Endothelial cell of umbilical vein (primary cell): ENCODE results near the gene ERLIN1.

Experiments used
- EZH2 ChIP-seq: IDR thresholded peaks from 2 replicates; pipeline ENCODE4 v1.6.1; 2012; ENCODE audit warnings: borderline replicate concordance, low read depth, mild to moderate bottlenecking, moderate library complexity, low read length, inconsistent platforms; ENCODE audit not compliant: severe bottlenecking
- GATA2 ChIP-seq: IDR thresholded peaks from 2 replicates; pipeline ENCODE4 v1.7.0; 2011; ENCODE audit warnings: low read depth, mild to moderate bottlenecking, moderate library complexity, mixed read lengths, low read length; ENCODE audit not compliant: insufficient read length, insufficient read depth
- JUN ChIP-seq: IDR thresholded peaks from 2 replicates; pipeline ENCODE4 v1.6.1; 2011; ENCODE audit warnings: borderline replicate concordance, low read depth; ENCODE audit not compliant: insufficient read length, insufficient read depth
- MYC ChIP-seq: IDR thresholded peaks from one replicate; pipeline ENCODE4 v1.6.1; 2011; ENCODE audit warnings: mild to moderate bottlenecking, low read depth, low read length
- POLR2A ChIP-seq: IDR thresholded peaks from 2 replicates; pipeline ENCODE4 v1.6.1; 2012; ENCODE audit warnings: low read depth, mild to moderate bottlenecking, control low read depth, low read length
- POLR2AphosphoS5 ChIP-seq: IDR thresholded peaks from 2 replicates; pipeline ENCODE4 v1.6.1; 2012; ENCODE audit warnings: low read depth, mild to moderate bottlenecking, control low read depth, low read length, moderate library complexity; ENCODE audit not compliant: insufficient read depth
- TF ChIP-seq, protein P1 (sequence below), 2 donors: IDR thresholded peaks; 1 replicate in 1 of 2; 2 replicates in 1 of 2; pipeline ENCODE4 v1.5.1; 2011; ENCODE audit warnings: low read length in 2 of 2, mild to moderate bottlenecking in 2 of 2, moderate library complexity in 2 of 2, control low read depth in 1 of 2, inconsistent platforms in 1 of 2, low read depth in 1 of 2; ENCODE audit not compliant: insufficient read depth in 1 of 2; ENCODE audit errors: extremely low read depth in 1 of 2
- TF ChIP-seq, protein P2 (sequence below): IDR thresholded peaks from 2 replicates; pipeline ENCODE4 v1.6.1; 2011; ENCODE audit not compliant: insufficient read depth, insufficient read length

DNA sequence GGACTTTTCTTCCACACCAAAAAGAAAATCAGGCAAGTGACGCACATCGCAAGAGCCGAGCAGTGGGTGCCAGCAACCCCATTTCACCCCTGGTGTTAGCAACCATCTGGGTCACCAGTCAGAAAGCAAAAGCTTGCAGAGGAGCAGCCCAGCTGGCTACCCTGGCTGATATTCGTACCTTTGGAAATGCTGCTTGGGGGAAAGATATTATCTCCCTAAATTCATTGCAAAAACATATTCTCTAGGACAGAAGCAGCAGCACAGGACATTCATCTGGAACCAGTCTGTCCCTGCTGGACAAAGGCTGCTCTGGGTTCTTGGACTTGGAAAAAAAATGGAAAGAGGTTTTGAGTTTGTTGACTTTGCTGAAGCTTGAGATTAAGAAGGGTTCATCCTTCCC lies 45.8 kb downstream of the ERLIN1 start:
- no peak for TF ChIP-seq EZH2
- TF ChIP-seq, protein P1, sequence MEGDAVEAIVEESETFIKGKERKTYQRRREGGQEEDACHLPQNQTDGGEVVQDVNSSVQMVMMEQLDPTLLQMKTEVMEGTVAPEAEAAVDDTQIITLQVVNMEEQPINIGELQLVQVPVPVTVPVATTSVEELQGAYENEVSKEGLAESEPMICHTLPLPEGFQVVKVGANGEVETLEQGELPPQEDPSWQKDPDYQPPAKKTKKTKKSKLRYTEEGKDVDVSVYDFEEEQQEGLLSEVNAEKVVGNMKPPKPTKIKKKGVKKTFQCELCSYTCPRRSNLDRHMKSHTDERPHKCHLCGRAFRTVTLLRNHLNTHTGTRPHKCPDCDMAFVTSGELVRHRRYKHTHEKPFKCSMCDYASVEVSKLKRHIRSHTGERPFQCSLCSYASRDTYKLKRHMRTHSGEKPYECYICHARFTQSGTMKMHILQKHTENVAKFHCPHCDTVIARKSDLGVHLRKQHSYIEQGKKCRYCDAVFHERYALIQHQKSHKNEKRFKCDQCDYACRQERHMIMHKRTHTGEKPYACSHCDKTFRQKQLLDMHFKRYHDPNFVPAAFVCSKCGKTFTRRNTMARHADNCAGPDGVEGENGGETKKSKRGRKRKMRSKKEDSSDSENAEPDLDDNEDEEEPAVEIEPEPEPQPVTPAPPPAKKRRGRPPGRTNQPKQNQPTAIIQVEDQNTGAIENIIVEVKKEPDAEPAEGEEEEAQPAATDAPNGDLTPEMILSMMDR (IDR thresholded peaks at IDR 0.05; ENCODE audit: extremely low read depth in 1 of 2, insufficient read depth in 1 of 2, low read depth in 1 of 2, low read length in 2 of 2): no peak
- TF ChIP-seq JUN: no peak
- TF ChIP-seq POLR2AphosphoS5: no peak
- TF ChIP-seq, protein P2, sequence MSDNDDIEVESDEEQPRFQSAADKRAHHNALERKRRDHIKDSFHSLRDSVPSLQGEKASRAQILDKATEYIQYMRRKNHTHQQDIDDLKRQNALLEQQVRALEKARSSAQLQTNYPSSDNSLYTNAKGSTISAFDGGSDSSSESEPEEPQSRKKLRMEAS: no peak
- TF ChIP-seq MYC: no peak
- TF ChIP-seq POLR2A: no peak
- TF ChIP-seq GATA2: no peak
